B cell (primary cell): ENCODE results near the gene SPECC1L. TPM values are rescaled to one million over a fixed set of nuclear protein-coding genes. Genes with fewer than 3 reads are reported as not detected.

Source experiments
- ATAC-seq: fragments of 200-7000 bp; cut with Tn5 transposase; one replicate; pipeline ENCODE4 v1.10.0; 2021; ENCODE audit warnings: low read depth, mild to moderate bottlenecking, moderate number of reproducible peaks, moderate library complexity
- CTCF ChIA-PET: fragments of 350-600 bp; sonication (Branson Sonifier 250); formaldehyde crosslinking; loops from one replicate; lab custom pipeline; 2021; ENCODE audit warnings: antibody characterized with exemption, inconsistent platforms; lab: Charles Lee
- POLR2A ChIA-PET: fragments of 350-600 bp; sonication (Branson Sonifier 250); formaldehyde crosslinking; loops from one replicate; lab custom pipeline; 2021; ENCODE audit warnings: antibody characterized with exemption; lab: Charles Lee
- DNase-seq: peaks from one replicate; pipeline ENCODE4 v3.0.0; 2013
- H2AFZ ChIP-seq: 2 replicates; pipeline ENCODE4 v1.6.1; 2012; ENCODE audit warnings: mild to moderate bottlenecking, low read depth, low read length; ENCODE audit not compliant: insufficient read depth, poor library complexity, severe bottlenecking
- H3K27ac ChIP-seq, 2 donors: 1 replicate in 1 of 2; 2 replicates in 1 of 2; pipeline ENCODE4 v1.5.1; 2012 to 2013; ENCODE audit warnings: low read length in 2 of 2, mild to moderate bottlenecking in 2 of 2, moderate library complexity in 1 of 2
- H3K27me3 ChIP-seq, 4 experiments: fragments of 200-600 bp in 1 of 4; sonication (generic) in 1 of 4; replicated peaks in 1 of 4; 1 replicate in 2 of 4; 2 replicates in 2 of 4; pipeline versions ENCODE4 v1.6.1 to v1.7.0; 2013 to 2016; ENCODE audit warnings: low read length in 3 of 4, mild to moderate bottlenecking in 2 of 4, mixed read lengths in 1 of 4, moderate library complexity in 1 of 4; ENCODE audit not compliant: insufficient read depth in 4 of 4, control insufficient read depth in 3 of 4; ENCODE audit errors: control extremely low read depth in 1 of 4
- H3K36me3 ChIP-seq, 2 experiments: replicated peaks in 1 of 2; 1 replicate in 1 of 2; 2 replicates in 1 of 2; pipeline versions ENCODE4 v1.6.1 to v1.7.1; 2013; ENCODE audit warnings: low read length in 1 of 2; ENCODE audit not compliant: insufficient read depth in 2 of 2, control insufficient read depth in 1 of 2; ENCODE audit errors: control extremely low read depth in 1 of 2, extremely low read depth in 1 of 2
- H3K4me1 ChIP-seq, 2 donors: fragments of 200-600 bp in 1 of 2; sonication (generic) in 1 of 2; 1 replicate in 1 of 2; 2 replicates in 1 of 2; pipeline versions ENCODE4 v1.5.1 to v1.6.1; 2013 to 2017; ENCODE audit warnings: low read length in 2 of 2; ENCODE audit not compliant: control insufficient read depth in 2 of 2, insufficient read depth in 2 of 2
- H3K4me2 ChIP-seq: replicated peaks from 2 replicates; pipeline ENCODE3; 2012; ENCODE audit warnings: mild to moderate bottlenecking, low read depth, low read length; ENCODE audit not compliant: poor library complexity, severe bottlenecking
- H3K4me3 ChIP-seq, 5 experiments: fragments of 200-600 bp in 1 of 5; sonication (generic) in 1 of 5; 1 replicate in 3 of 5; 2 replicates in 2 of 5; pipeline versions ENCODE4 v1.5.1 to v1.7.0; 2011 to 2016; ENCODE audit warnings: low read length in 4 of 5, mild to moderate bottlenecking in 4 of 5, low read depth in 2 of 5, control low read depth in 1 of 5, moderate library complexity in 1 of 5; ENCODE audit not compliant: insufficient read depth in 1 of 5; ENCODE audit errors: control extremely low read depth in 1 of 5, extremely low read depth in 1 of 5
- H3K79me2 ChIP-seq: fragments of 200-600 bp; sonication (generic); one replicate; pipeline ENCODE4 v1.6.0; 2016; ENCODE audit warnings: low read length; ENCODE audit not compliant: control insufficient read depth, insufficient read depth
- H3K9ac ChIP-seq: fragments of 200-600 bp; sonication (generic); 2 replicates; pipeline ENCODE4 v1.6.1; 2017; ENCODE audit warnings: mild to moderate bottlenecking, low read length, moderate library complexity
- H3K9me3 ChIP-seq, 3 donors: one replicate each; pipeline versions ENCODE4 v1.6.1 to v1.7.1; 2013; ENCODE audit warnings: low read length in 2 of 3; ENCODE audit not compliant: control insufficient read depth in 2 of 3, insufficient read depth in 1 of 3; ENCODE audit errors: control extremely low read depth in 1 of 3
- H4K20me1 ChIP-seq: 2 replicates; pipeline ENCODE4 v1.6.0; 2012; ENCODE audit warnings: mild to moderate bottlenecking, low read length; ENCODE audit not compliant: insufficient read depth, control insufficient read depth, poor library complexity, severe bottlenecking
- H3K27ac Mint-ChIP-seq: one replicate; pipeline ENCODE4 v1.8.0; 2021; ENCODE audit warnings: mixed read lengths
- H3K27me3 Mint-ChIP-seq: one replicate; pipeline ENCODE4 v1.8.0; 2021; ENCODE audit warnings: mixed read lengths
- H3K4me1 Mint-ChIP-seq: one replicate; pipeline ENCODE4 v1.8.0; 2021; ENCODE audit warnings: mixed read lengths
- H3K4me3 Mint-ChIP-seq: one replicate; pipeline ENCODE4 v1.8.0; 2021; ENCODE audit warnings: mixed read lengths
- H3K9me3 Mint-ChIP-seq: one replicate; pipeline ENCODE4 v1.8.0; 2022; ENCODE audit warnings: mixed read lengths; ENCODE audit not compliant: insufficient read depth
- CTCF ChIP-seq: fragments of 200-600 bp; IDR thresholded peaks from one replicate; pipeline ENCODE4 v1.8.0; 2022; ENCODE audit warnings: antibody characterized with exemption, mild to moderate bottlenecking
- EZH2 ChIP-seq: IDR thresholded peaks from 2 replicates; pipeline ENCODE4 v1.6.1; 2012; ENCODE audit warnings: borderline replicate concordance, low read depth, mild to moderate bottlenecking, moderate library complexity, low read length; ENCODE audit not compliant: insufficient read depth, poor library complexity, severe bottlenecking
- WGBS: methylation state at CpG from one replicate; pipeline ENCODE4 v1.1.5; 2013; ENCODE audit warnings: missing lambda C conversion rate; ENCODE audit not compliant: insufficient coverage; 5-methylcytosine and 5-hydroxymethylcytosine counted together
- intact Hi-C: fragments of 100-400 bp; cut with micrococcal nuclease; formaldehyde crosslinking; loops from one replicate; pipeline ENCODE4 v1.10.0; 2022
- polyA plus RNA-seq: library from polyadenylated mRNA; depleted of rRNA; stranded (reverse); fragments of >200 nt; gene quantifications from 2 replicates; pipeline ENCODE4 v1.2.3, GENCODE V29; 2012
- total RNA-seq, 2 donors: library from RNA; stranded (reverse); fragments of 120-200 nt in 1 of 2; gene quantifications; 1 replicate in 1 of 2; 2 replicates in 1 of 2; pipeline versions ENCODE4 v1.2.3 to v1.2.4, GENCODE V29; 2013 to 2022

The SPECC1L gene
- total and polyA plus RNA-seq, 2 donors (not counting 1 experiment from before 2014, with no cell fraction given), result 14.4 to 85.3 TPM

DNA sequence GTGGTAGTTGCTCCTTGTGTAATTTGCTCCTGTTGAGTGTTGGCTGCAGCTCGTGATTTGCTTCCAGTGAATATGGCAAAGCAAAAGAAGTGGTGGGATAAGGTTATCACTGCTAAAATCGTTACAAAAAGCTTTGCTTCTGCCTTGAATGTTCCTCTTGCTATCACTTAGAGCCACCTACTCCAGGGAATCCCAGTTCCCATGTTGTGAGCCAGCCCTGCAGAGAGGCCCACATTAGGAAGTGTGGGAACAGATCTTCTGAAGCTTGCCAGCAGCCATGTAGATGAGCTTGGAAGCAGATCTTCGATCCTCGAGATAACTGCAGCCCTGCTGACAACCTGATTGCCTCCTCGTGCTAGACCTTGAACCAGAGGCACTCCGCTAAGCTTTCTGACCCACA lies 71.0 kb downstream of the SPECC1L start:
- TF ChIP-seq CTCF, result no peak
- TF ChIP-seq EZH2, result no peak
- Histone ChIP-seq H3K36me3 (peaks cover 5 to 71% of the 10 kb centered on the region in 2 experiments), H3K4me1 (no peaks in the 10 kb centered on the region), H3K27me3 (no peaks in the 10 kb centered on the region), H3K9ac (no peak overlapping the region), H3K27ac (no peak overlapping the region), H3K4me3 (no peak overlapping the region), H2AFZ (no peak overlapping the region), H3K9me3 (no peaks in the 10 kb centered on the region), H3K79me2 (no peaks in the 10 kb centered on the region), H3K4me2 (no peak overlapping the region), H4K20me1 (no peaks in the 10 kb centered on the region)
- Mint-ChIP-seq H3K27ac (no peak overlapping the region), H3K4me1 (no peaks in the 10 kb centered on the region), H3K9me3 (no peaks in the 10 kb centered on the region), H3K4me3 (no peak overlapping the region), H3K27me3 (no peaks in the 10 kb centered on the region)
- POLR2A ChIA-PET, result no interaction called here
- DNase-seq, result no peak
- WGBS, result 95% methylated on average over 3 of the region's 6 CpGs
- CTCF ChIA-PET, result interaction anchor here (0.7 to 1.1 kb wide), 2 partner anchors 27 to 81 kb away, joined by 3 to 5 read pairs; no protein-coding TSS in a partner anchor
- ATAC-seq, result no peak
- intact Hi-C loops, result no loop called here

DNA sequence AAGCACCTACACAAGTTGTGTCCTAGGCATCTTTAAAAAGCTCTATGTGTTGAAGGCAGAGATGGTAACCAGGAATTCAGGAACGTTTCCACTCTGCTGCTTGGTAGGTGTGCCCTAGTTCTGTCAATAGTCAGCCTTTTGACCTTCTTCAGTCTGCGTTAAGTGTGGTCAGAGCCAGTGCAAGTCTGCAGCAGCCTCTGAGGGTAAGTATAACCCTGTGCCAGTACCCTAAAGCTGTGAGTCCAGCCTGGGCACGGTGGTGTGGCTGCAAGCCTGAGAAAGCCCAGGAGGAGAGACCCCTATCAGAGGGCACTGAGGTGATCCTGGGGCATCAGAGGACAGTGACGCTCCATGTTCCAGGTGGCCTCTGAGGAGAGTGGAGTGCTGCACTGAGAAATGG lies 80.0 kb downstream of the SPECC1L start:
- no peaks in the 10 kb centered on the region for H3K4me1 Mint-ChIP-seq
- H3K9me3 Mint-ChIP-seq, result no peaks in the 10 kb centered on the region
- no peak overlapping the region for H3K4me3 Mint-ChIP-seq
- Histone ChIP-seq H3K36me3 (peaks cover 0 to 71% of the 10 kb centered on the region in 2 experiments), H3K27ac (no peak overlapping the region), H4K20me1 (no peaks in the 10 kb centered on the region), H3K4me1 (no peaks in the 10 kb centered on the region), H3K4me2 (no peak overlapping the region), H3K9me3 (peaks cover 0 to 7% (median 0%) of the 10 kb centered on the region in 3 donors), H3K9ac (no peak overlapping the region), H2AFZ (no peak overlapping the region), H3K27me3 (no peaks in the 10 kb centered on the region), H3K4me3 (no peak overlapping the region), H3K79me2 (no peaks in the 10 kb centered on the region)
- ChIA-PET POLR2A (no interaction called here), CTCF (no interaction called here)
- no peak overlapping the region for H3K27ac Mint-ChIP-seq
- DNase-seq, result no peak
- TF ChIP-seq EZH2 (no peak), CTCF (no peak)
- no peak for ATAC-seq
- 100% methylated on average over 3 of the region's 4 CpGs for WGBS
- no peaks in the 10 kb centered on the region for H3K27me3 Mint-ChIP-seq
- intact Hi-C loops, result no loop called here
